IPS DF 6.9 (cell line): ENCODE results near the gene AKR1C1.
"Not testable (repeated sequence)": the region's sequence is repeated elsewhere in the genome, so short reads cannot be mapped to it uniquely, and the experiment has no call there.

Experiments
- DNase-seq: peaks from one replicate; pipeline ENCODE4 v3.0.0-alpha.2; 2013; ENCODE audit warnings: low read depth, low spot score
- H3K27ac ChIP-seq: one replicate; pipeline ENCODE4 v1.5.1; 2013; ENCODE audit warnings: low read length, control low read depth
- H3K27me3 ChIP-seq: 2 replicates; pipeline ENCODE4 v1.6.1; 2013; ENCODE audit warnings: mild to moderate bottlenecking, low read length; ENCODE audit not compliant: control insufficient read depth, insufficient read depth
- H3K36me3 ChIP-seq: 2 replicates; pipeline ENCODE4 v1.6.1; 2013; ENCODE audit warnings: low read length; ENCODE audit not compliant: control insufficient read depth, insufficient read depth
- H3K4me1 ChIP-seq: 2 replicates; pipeline ENCODE4 v1.6.1; 2013; ENCODE audit warnings: low read length; ENCODE audit not compliant: control insufficient read depth, insufficient read depth
- H3K4me3 ChIP-seq: 2 replicates; pipeline ENCODE4 v1.5.1; 2013; ENCODE audit warnings: mild to moderate bottlenecking, low read length
- H3K9me3 ChIP-seq: 2 replicates; pipeline ENCODE4 v1.6.1; 2013; ENCODE audit warnings: low read length, inconsistent platforms; ENCODE audit not compliant: control insufficient read depth, insufficient read depth
- WGBS: extraction: QIAGEN DNeasy Blood & Tissue Kit; methylation state at CpG from one replicate; pipeline ENCODE4 v1.1.7; 2013; ENCODE audit warnings: mixed read lengths, missing lambda C conversion rate; ENCODE audit not compliant: insufficient read length, insufficient coverage; 5-methylcytosine and 5-hydroxymethylcytosine counted together

AKR1C1 gene

DNA sequence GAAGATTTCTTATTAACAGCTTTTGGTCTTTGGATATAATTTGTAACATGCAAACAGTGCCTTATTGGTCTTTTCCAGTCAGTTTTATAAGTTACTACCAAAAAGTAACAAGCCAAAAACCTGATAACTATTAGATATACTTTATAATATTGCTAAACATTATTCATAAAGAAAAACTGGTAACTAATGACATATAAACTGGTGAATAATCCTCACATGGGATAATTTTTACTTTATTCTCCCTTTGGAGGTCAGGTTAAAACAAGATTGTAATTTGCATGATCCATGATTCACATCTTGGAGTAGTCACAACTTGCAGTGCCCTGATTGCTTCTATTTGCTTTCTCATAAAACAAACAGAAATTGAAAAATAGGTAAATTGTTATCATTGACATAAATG, 41.3 kb downstream of the AKR1C1 start:
- H3K4me1 ChIP-seq, H3K4me3 ChIP-seq, H3K9me3 ChIP-seq, H3K27me3 ChIP-seq, H3K27ac ChIP-seq, DNase-seq, H3K36me3 ChIP-seq: not testable (repeated sequence)

DNA sequence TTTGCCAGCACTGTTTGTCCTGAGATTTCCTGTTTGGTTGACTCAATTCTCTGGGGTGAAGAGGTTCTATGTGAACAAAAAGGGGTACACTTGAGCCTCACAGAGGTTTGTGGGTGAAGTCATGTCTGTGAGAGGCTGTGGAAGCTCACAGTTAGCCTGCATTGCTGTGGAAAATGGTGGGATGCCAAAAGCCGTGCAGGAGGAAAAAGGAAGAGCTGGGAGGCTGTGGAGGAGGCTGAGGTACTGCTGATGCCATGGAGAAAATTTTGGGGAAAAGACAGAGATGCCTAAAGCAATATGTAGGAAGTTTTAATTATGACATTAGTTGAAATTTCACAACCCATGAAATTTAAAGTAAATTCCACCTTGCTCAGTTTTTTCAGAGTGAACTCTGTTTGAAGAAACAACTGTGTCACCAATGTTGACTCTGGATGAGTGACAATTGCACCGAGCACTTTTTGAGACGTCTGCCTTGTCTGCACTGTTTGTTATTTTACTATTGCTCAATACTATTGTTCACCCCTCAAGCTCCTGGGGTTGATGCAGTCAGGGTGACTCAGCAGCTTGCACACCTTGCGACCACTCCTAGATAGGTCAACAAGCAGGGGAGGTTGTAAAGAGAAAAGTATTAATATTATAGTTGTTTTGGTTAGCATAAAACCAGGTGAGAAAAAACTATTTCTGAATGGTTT, 45.8 kb downstream of the AKR1C1 start:
- not testable (repeated sequence) for DNase-seq, H3K9me3 ChIP-seq, H3K36me3 ChIP-seq, H3K27ac ChIP-seq, H3K27me3 ChIP-seq, H3K4me1 ChIP-seq, H3K4me3 ChIP-seq
- no CpG with 5 or more reads among the region's 4 CpGs for WGBS

DNA sequence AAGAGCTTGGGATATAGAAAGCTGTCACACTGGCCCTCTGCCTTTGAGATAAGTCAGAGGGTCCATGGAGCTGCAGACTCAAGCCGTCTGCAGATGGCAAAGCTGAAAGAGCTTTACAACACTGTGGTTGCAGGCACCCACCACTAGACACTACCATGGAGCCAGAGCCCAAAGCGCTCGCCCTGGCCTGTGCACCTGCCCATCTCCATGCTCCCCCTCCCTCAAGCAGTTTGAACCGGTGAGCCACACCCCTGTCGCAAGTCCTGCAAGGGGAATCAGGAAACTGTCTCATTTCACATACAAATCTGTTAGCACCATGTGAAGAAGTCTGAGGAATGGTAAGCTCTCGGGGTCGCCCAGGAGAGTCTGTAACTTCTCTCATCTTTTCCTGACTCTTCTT, 46.8 kb downstream of the AKR1C1 start:
- not testable (repeated sequence) for H3K36me3 ChIP-seq, H3K27me3 ChIP-seq, H3K27ac ChIP-seq, DNase-seq, H3K9me3 ChIP-seq, H3K4me1 ChIP-seq, H3K4me3 ChIP-seq
- WGBS: no CpG with 5 or more reads among the region's 7 CpGs

GRCh38 chr10:5011392-5011791, 48.2 kb downstream of the AKR1C1 start:
- not testable (repeated sequence) for H3K36me3 ChIP-seq, H3K4me1 ChIP-seq, H3K27me3 ChIP-seq, H3K9me3 ChIP-seq, H3K4me3 ChIP-seq, H3K27ac ChIP-seq, DNase-seq
- no CpG with 5 or more reads among the region's 2 CpGs for WGBS

DNA sequence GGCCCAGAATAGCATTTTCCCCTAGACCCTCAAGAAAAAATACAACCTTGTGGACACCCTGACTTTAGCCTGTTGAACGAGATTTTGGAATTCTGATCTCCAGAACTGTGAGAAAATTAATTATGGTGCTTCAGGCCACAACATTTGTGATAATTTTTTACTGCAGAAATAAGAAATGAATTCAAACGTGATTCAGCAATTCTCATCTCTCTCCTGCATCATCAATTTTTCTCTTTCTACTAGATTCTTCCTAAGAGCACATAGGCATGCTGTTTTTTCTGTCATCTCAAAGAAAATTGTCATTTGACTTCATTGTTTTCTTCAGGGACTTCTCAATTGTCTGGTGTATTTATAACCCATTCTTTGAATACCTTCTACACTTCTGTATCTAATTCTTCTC, 49.4 kb downstream of the AKR1C1 start:
- no peak for DNase-seq
- Histone ChIP-seq H3K27ac (no peak overlapping the region), H3K27me3 (no peaks in the 10 kb centered on the region), H3K4me1 (no peaks in the 10 kb centered on the region), H3K36me3 (no peaks in the 10 kb centered on the region), H3K9me3 (no peaks in the 10 kb centered on the region), H3K4me3 (no peak overlapping the region)
- WGBS: no CpG with 5 or more reads among the region's 2 CpGs

- no peaks in the 10 kb centered on the region for H3K9me3 ChIP-seq
- H3K27ac ChIP-seq: no peak overlapping the region
- WGBS: no CpG with 5 or more reads among the region's 1 CpG
- H3K27me3 ChIP-seq: no peaks in the 10 kb centered on the region
- no peak for DNase-seq
- H3K36me3 ChIP-seq: no peaks in the 10 kb centered on the region
- no peak overlapping the region for H3K4me3 ChIP-seq
- H3K4me1 ChIP-seq: no peaks in the 10 kb centered on the region
Observed at GRCh38 chr10:5013385-5013784, 50.2 kb downstream of the AKR1C1 start.

- H3K4me1 ChIP-seq, H3K4me3 ChIP-seq: not testable (repeated sequence)
- no CpG with 5 or more reads among the region's 4 CpGs for WGBS
Observed at GRCh38 chr10:5014200-5014910, 51.1 kb downstream of the AKR1C1 start.

DNA sequence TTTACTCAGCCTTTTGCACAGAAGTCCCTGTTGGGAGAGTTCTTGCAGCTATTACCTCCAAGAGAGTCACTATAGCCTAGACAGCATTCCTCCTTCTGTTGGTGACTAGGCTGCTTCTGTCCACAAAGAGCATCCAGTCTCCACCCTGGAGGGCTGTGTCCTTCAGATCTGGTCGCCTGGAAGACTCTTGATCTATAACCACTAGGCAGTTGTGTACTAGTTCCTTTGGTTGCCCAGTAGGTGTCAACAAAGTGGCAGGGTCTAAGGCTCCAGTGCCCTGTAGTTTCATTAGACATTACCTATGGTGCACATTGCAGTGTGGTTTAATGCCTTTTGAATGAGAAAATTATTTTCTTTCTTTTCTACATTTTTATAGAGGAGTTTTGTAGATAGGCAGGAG, 51.7 kb downstream of the AKR1C1 start:
- no peak overlapping the region for H3K4me3 ChIP-seq
- H3K27me3 ChIP-seq: no peaks in the 10 kb centered on the region
- H3K9me3 ChIP-seq: no peaks in the 10 kb centered on the region
- no peak overlapping the region for H3K27ac ChIP-seq
- no CpG with 5 or more reads among the region's 1 CpG for WGBS
- no peaks in the 10 kb centered on the region for H3K4me1 ChIP-seq
- H3K36me3 ChIP-seq: no peaks in the 10 kb centered on the region
- no peak for DNase-seq

More at GRCh38 chr10:5014200-5014910, 51.1 kb downstream of the AKR1C1 start:
- not testable (repeated sequence) for H3K27ac ChIP-seq, H3K27me3 ChIP-seq, H3K36me3 ChIP-seq, H3K9me3 ChIP-seq, DNase-seq

GRCh38 chr10:5018134-5018533, 54.9 kb downstream of the AKR1C1 start:
- no peaks in the 10 kb centered on the region for H3K4me1 ChIP-seq
- no peak overlapping the region for H3K27ac ChIP-seq
- WGBS: no CpG with 5 or more reads among the region's 3 CpGs

DNA sequence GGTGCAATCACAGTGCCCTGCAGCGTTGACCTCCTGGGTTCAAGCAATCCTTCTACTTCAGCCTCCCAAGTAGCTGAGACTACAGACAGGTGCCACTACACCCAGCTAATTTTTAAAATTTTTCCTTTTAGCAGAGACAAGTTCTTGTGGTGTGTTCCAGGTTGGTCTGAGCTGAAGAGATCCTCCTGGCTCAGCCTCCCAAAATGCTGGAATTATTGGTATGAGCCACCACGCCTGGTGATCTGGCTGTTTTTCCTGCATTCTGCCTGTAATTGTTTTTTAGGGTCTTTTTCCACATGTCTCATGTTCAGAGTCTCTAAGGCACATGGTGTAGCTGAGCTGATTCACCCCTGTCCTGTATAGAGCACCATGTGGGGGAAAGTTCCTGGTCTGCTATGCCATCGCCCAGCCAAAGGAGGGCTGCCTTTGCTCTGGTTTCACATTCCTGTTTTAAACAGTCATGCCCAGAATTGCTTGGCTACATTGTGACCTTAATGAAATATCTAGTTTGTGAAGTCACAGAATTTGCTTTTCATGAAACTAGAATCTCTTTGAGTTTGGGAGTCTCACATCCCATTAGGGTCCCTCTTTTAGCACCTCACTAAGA, 55.6 kb downstream of the AKR1C1 start:
- not testable (repeated sequence) for DNase-seq, H3K4me1 ChIP-seq
- no CpG with 5 or more reads among the region's 3 CpGs for WGBS

More at GRCh38 chr10:5018134-5018533, 54.9 kb downstream of the AKR1C1 start:
- H3K9me3 ChIP-seq: no peaks in the 10 kb centered on the region
- no peak for DNase-seq
- H3K27me3 ChIP-seq: no peaks in the 10 kb centered on the region
- no peaks in the 10 kb centered on the region for H3K36me3 ChIP-seq
- H3K4me3 ChIP-seq: no peak overlapping the region

More for the DNA sequence above, 55.6 kb downstream of the AKR1C1 start:
- not testable (repeated sequence) for H3K4me3 ChIP-seq, H3K9me3 ChIP-seq, H3K27ac ChIP-seq, H3K27me3 ChIP-seq, H3K36me3 ChIP-seq
